Right atrium auricular region (tissue), 2 donors: ENCODE data around the gene CUZD1. TPM values are rescaled to one million over a fixed set of nuclear protein-coding genes. Genes with fewer than 3 reads are reported as not detected.

Experiments used
- DNase-seq: peaks from one replicate; pipeline ENCODE4 v3.0.0-alpha.2; 2019; ENCODE audit warnings: low spot score
- H3K27ac ChIP-seq, 2 donors: fragments of 200-600 bp; sonication (generic); 1 replicate in 1 of 2; 2 replicates in 1 of 2; pipeline ENCODE4 v1.5.1; 2016 to 2019
- H3K27me3 ChIP-seq, 2 donors: fragments of 200-600 bp; sonication (generic); one replicate each; pipeline versions ENCODE4 v1.5.1 to v1.6.0; 2017 to 2019
- H3K36me3 ChIP-seq: fragments of 200-600 bp; sonication (generic); one replicate; pipeline ENCODE4 v1.5.1; 2016
- H3K4me1 ChIP-seq, 2 donors: fragments of 200-600 bp; sonication (generic); one replicate each; pipeline versions ENCODE4 v1.5.1 to v1.6.0; 2017 to 2019
- H3K4me3 ChIP-seq, 2 donors: fragments of 200-600 bp; sonication (generic); 1 replicate in 1 of 2; 2 replicates in 1 of 2; pipeline ENCODE4 v1.5.1; 2017 to 2019; ENCODE audit warnings: mild to moderate bottlenecking in 1 of 2, moderate library complexity in 1 of 2
- H3K9me3 ChIP-seq, 2 donors: fragments of 200-600 bp; sonication (generic); one replicate each; pipeline ENCODE4 v1.5.1; 2019
- CTCF ChIP-seq, 2 donors: fragments of 200-600 bp; sonication (generic); IDR thresholded peaks; one replicate each; pipeline ENCODE4 v1.5.1; 2019; ENCODE audit warnings: antibody characterized with exemption in 2 of 2
- total RNA-seq, 2 donors: library from RNA; depleted of rRNA; stranded (reverse); fragments of >200 nt; gene quantifications; one replicate each; pipeline ENCODE4 v1.1.0, GENCODE V29; 2016

CUZD1 gene
- total RNA-seq, 2 donors from 2014 or later = 0.31 TPM; not detected in 1

- TF ChIP-seq CTCF (IDR thresholded peaks at IDR 0.05) = no peak
- H3K27me3 ChIP-seq = no peaks in the 10 kb centered on the region
- H3K27ac ChIP-seq = no peak overlapping the region
- no peaks in the 10 kb centered on the region for H3K9me3 ChIP-seq
- H3K4me3 ChIP-seq = no peak overlapping the region
- H3K36me3 ChIP-seq = no peaks in the 10 kb centered on the region
- no peak for DNase-seq
- H3K4me1 ChIP-seq = no peaks in the 10 kb centered on the region
These were observed 11.2 kb upstream of the CUZD1 start for GRCh38 chr10:122856902-122857301.

- H3K27me3 ChIP-seq = no peaks in the 10 kb centered on the region
These were observed 10.1 kb upstream of the CUZD1 start for GRCh38 chr10:122855745-122856144.

GRCh38 chr10:122854648-122855047 lies 9.0 kb upstream of the CUZD1 start:
- no peaks in the 10 kb centered on the region for H3K9me3 ChIP-seq
- no peak for TF ChIP-seq CTCF (IDR thresholded peaks at IDR 0.05)
- no peaks in the 10 kb centered on the region for H3K27me3 ChIP-seq
- H3K27ac ChIP-seq = no peak overlapping the region
- no peak overlapping the region for H3K4me3 ChIP-seq
- no peaks in the 10 kb centered on the region for H3K4me1 ChIP-seq
- DNase-seq = no peak
- H3K36me3 ChIP-seq = no peaks in the 10 kb centered on the region

More at GRCh38 chr10:122855745-122856144, 10.1 kb upstream of the CUZD1 start:
- Histone ChIP-seq H3K4me3 (no peak overlapping the region), H3K9me3 (no peaks in the 10 kb centered on the region), H3K36me3 (no peaks in the 10 kb centered on the region), H3K4me1 (no peaks in the 10 kb centered on the region), H3K27ac (no peak overlapping the region)
- TF ChIP-seq CTCF (IDR thresholded peaks at IDR 0.05) = no peak
- no peak for DNase-seq

- H3K27ac ChIP-seq = no peak overlapping the region
- H3K4me1 ChIP-seq = no peaks in the 10 kb centered on the region
- H3K9me3 ChIP-seq = no peaks in the 10 kb centered on the region
- no peak for DNase-seq
- TF ChIP-seq CTCF (IDR thresholded peaks at IDR 0.05) = no peak
- no peaks in the 10 kb centered on the region for H3K27me3 ChIP-seq
- H3K36me3 ChIP-seq = no peaks in the 10 kb centered on the region
- no peak overlapping the region for H3K4me3 ChIP-seq
These were observed 8.1 kb upstream of the CUZD1 start for GRCh38 chr10:122853665-122854313.

- no peaks in the 10 kb centered on the region for H3K9me3 ChIP-seq
- no peaks in the 10 kb centered on the region for H3K27me3 ChIP-seq
- H3K27ac ChIP-seq = no peak overlapping the region
- no peak for DNase-seq
- H3K36me3 ChIP-seq = no peaks in the 10 kb centered on the region
- TF ChIP-seq CTCF (IDR thresholded peaks at IDR 0.05) = no peak
- no peaks in the 10 kb centered on the region for H3K4me1 ChIP-seq
- H3K4me3 ChIP-seq = no peak overlapping the region
These were observed 6.6 kb upstream of the CUZD1 start for GRCh38 chr10:122852261-122852660.
